ENCODE results near the gene HOXA11. TPM values are rescaled to one million over a fixed set of nuclear protein-coding genes. Genes with fewer than 3 reads are reported as not detected.
A peak's percentile ranks its signal among the peaks of the same experiment; 100 is the strongest.

The HOXA11 gene
- total RNA-seq, 1 donor from 2014 or later = 9.8 TPM

DNA sequence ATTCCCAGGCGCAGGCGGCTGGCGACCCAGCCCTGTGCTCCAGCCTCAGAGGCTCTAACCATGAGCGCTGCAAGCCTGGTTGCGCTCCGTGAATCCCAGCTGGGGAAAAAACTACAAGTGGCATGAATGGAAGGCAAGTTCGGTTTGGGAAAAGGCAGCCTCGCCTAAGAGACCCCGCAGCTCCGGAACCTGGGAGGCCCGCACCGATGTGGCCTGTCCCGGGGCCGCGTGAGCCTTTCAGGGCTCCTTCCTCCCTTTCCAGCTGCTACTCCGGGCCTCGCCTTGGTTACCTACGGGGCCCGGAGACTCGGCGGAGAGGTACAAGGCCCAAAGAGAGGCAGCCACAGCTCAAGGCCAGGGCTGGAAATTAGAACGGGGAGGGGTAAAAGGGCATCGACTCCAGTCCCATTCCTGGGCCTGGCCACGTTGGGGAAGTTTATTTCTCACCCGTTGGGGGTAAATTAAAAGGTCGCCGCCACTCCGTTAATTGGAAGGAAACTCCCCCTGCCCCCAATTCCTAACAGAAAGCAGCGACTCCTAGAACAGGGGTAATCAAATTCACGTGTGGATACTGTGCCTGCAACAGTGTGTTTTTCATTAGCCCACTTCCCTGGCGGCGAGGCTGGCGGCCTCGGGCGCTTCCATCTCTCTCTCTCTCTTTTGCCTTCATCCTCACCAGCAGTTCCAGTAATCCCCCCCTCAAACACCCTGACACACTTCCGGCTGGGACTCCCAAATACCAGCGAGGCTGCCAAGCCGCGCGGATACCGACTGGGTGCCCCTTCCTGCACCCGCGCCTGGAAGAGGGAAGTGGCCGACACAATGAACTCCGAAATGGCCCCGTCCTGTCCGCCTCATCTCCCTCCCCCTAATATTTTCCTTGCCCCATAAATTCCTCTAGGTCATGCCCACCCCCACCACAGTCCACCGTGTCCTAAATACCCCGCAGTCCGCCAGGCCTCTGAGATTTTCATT, 18.2 kb downstream of the HOXA11 start:
- Histone ChIP-seq H3K27ac (peak overlapping the region; percentile 99), H3K4me3 (peak overlapping the region; percentile 56 to 64), H3K4me1 (peaks cover 36% of the 10 kb centered on the region), H3K9me3 (no peaks in the 10 kb centered on the region), H3K27me3 (no peaks in the 10 kb centered on the region), H3K36me3 (no peaks in the 10 kb centered on the region)
- intact Hi-C loops (cut with DNase I) = loop anchor here (5.0 to 10.0 kb wide), 2 partner anchors 795 to 1312 kb away; no protein-coding TSS in a partner anchor
- TF ChIP-seq POLR2AphosphoS5 (IDR thresholded peaks at IDR 0.05; ENCODE audit: insufficient read depth in 1 of 2, low read depth in 1 of 2) (peak in 1 of 2 donors; percentile 37), POLR2A (IDR thresholded peaks at IDR 0.05) (no peak)
- no peak for DNase-seq (ENCODE audit: extremely low spot score in 2 of 2)

DNA sequence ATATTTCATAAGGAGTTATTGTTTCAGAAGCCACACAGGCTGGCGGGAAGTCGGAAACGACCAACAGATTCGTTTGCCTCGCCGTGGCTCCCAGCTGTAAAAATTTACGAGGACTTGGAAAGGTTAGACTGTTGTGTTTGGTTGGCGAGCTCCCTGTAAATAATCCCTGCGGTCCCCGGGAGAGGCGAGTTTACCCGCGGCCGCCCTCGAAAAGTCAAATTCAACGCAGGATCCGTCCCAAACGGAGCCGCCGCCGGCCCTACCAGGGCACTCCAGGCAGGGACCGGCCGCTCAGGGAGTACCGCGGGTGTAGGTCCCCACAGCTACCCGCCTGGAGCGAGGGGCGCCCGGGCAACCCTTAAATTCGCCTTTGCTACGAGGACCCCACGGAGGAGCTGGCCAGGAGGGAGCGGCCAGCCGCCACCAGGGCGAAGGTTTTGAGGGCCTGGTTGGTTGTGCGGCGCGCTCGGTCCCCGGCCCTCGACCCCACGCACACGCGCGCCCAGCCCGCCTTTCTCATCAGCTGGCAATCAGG, 19.0 kb downstream of the HOXA11 start:
- no peaks in the 10 kb centered on the region for H3K36me3 ChIP-seq
- no peaks in the 10 kb centered on the region for H3K27me3 ChIP-seq
- H3K4me3 ChIP-seq = peak overlapping the region; percentile 56 to 64
- no peaks in the 10 kb centered on the region for H3K9me3 ChIP-seq
- H3K27ac ChIP-seq = peak overlapping the region; percentile 99
- intact Hi-C loops (cut with DNase I) = loop anchor here (5.0 to 10.0 kb wide), 2 partner anchors 794 to 1311 kb away; no protein-coding TSS in a partner anchor
- DNase-seq (ENCODE audit: extremely low spot score in 2 of 2) = no peak
- peaks cover 43% of the 10 kb centered on the region for H3K4me1 ChIP-seq
- TF ChIP-seq POLR2AphosphoS5 (IDR thresholded peaks at IDR 0.05; ENCODE audit: insufficient read depth in 1 of 2, low read depth in 1 of 2) = peak in 1 of 2 donors; percentile 60
- no peak for TF ChIP-seq POLR2A (IDR thresholded peaks at IDR 0.05)
- TF ChIP-seq, protein P1, sequence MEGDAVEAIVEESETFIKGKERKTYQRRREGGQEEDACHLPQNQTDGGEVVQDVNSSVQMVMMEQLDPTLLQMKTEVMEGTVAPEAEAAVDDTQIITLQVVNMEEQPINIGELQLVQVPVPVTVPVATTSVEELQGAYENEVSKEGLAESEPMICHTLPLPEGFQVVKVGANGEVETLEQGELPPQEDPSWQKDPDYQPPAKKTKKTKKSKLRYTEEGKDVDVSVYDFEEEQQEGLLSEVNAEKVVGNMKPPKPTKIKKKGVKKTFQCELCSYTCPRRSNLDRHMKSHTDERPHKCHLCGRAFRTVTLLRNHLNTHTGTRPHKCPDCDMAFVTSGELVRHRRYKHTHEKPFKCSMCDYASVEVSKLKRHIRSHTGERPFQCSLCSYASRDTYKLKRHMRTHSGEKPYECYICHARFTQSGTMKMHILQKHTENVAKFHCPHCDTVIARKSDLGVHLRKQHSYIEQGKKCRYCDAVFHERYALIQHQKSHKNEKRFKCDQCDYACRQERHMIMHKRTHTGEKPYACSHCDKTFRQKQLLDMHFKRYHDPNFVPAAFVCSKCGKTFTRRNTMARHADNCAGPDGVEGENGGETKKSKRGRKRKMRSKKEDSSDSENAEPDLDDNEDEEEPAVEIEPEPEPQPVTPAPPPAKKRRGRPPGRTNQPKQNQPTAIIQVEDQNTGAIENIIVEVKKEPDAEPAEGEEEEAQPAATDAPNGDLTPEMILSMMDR (IDR thresholded peaks at IDR 0.05) = no peak

DNA sequence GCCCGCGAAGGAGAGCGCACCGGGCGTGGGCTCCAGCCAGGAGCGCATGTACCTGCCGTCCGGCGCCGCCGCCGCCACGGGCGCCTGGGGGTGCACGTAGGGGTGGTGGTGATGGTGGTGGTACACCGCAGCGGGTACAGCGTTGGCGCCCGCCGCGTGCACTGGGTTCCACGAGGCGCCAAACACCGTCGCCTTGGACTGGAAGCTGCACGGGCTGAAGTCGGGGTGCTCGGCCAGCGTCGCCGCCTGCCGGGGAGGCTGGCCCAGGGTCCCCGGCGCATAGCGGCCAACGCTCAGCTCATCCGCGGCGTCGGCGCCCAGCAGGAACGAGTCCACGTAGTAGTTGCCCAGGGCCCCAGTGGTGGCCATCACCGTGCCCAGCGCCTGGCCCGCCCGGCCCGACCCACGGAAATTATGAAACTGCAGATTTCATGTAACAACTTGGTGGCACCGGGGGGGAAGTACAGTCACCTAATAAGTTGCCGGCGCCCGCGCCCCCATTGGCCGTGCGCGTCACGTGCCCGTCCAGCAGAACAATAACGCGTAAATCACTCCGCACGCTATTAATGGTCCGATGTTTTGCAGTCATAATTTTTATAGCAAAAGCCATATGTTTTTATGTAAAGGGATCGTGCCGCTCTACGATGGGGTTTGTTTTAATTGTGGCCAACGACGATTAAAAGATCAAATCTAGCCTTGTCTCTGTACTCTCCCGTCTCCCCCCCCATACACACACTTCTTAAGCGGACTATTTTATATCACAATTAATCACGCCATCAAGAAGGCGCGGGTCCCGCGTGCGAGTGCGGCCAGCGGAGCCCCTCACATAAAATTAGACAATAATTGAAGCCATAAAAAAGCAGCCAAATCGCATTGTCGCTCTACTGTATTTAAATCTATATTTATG, 19.7 kb downstream of the HOXA11 start, which contains the start of gene HOXA9:
TSS of gene HOXA9 (minus strand) at position 449 of the 907 bp plus-strand sequence. CDS start at position 369, 80 bp downstream.
- TF ChIP-seq POLR2AphosphoS5 (IDR thresholded peaks at IDR 0.05; ENCODE audit: insufficient read depth in 1 of 2, low read depth in 1 of 2) (peak; percentile 82 to 83), POLR2A (IDR thresholded peaks at IDR 0.05) (peak in 1 of 2 donors; percentile 23)
- TF ChIP-seq, protein P1 (IDR thresholded peaks at IDR 0.05) = no peak
- intact Hi-C loops (cut with DNase I) = loop anchor here (5.0 to 10.0 kb wide), 2 partner anchors 793 to 1311 kb away; no protein-coding TSS in a partner anchor
- no peaks in the 10 kb centered on the region for H3K9me3 ChIP-seq
- no peaks in the 10 kb centered on the region for H3K27me3 ChIP-seq
- no peak for DNase-seq (ENCODE audit: extremely low spot score in 2 of 2)
- H3K36me3 ChIP-seq = no peaks in the 10 kb centered on the region
- H3K27ac ChIP-seq = peak within 1 kb of the TSS; percentile 99
- peaks cover 48% of the 10 kb centered on the region for H3K4me1 ChIP-seq
- H3K4me3 ChIP-seq = peak within 1 kb of the TSS; percentile 56 to 64

DNA sequence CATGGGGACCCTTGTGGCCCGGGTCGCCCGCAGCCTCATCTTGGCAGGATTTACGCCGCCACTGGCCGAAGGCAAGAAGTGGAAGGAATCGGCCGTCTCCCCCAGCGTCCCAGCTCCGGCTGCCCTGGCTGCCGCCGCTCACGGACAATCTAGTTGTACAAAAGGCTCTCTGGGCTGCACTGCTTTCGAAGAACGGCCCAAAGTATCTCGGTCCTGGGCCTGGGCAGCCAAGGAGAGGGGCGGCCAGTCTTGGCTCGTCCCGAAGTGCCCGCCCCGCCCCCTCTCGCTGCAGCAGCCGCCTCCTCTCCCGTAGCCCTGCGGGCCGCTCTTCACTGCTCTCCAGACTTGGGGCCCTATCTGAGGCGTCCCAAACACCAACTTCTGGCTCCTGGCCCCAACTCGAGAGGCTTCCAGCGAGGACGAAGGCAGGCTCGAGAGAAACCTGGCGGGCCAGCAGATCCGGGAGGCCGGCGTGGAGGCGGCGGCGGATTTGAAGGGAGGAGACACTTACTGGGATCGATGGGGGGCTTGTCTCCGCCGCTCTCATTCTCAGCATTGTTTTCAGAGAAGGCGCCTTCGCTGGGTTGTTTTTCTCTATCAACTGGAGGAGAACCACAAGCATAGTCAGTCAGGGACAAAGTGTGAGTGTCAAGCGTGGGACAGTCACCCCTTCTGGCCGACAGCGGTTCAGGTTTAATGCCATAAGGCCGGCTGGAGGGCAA, 20.5 kb downstream of the HOXA11 start:
- Histone ChIP-seq H3K4me1 (peaks cover 54% of the 10 kb centered on the region), H3K36me3 (no peaks in the 10 kb centered on the region), H3K9me3 (no peaks in the 10 kb centered on the region), H3K27ac (peak overlapping the region; percentile 99), H3K4me3 (peak overlapping the region; percentile 56 to 64), H3K27me3 (no peaks in the 10 kb centered on the region)
- DNase-seq (ENCODE audit: extremely low spot score in 2 of 2) = no peak
- TF ChIP-seq POLR2AphosphoS5 (IDR thresholded peaks at IDR 0.05; ENCODE audit: insufficient read depth in 1 of 2, low read depth in 1 of 2) (no peak), POLR2A (IDR thresholded peaks at IDR 0.05) (no peak)
- TF ChIP-seq, protein P1 (IDR thresholded peaks at IDR 0.05) = no peak
- intact Hi-C loops (cut with DNase I) = loop anchor here (5.0 to 10.0 kb wide), 2 partner anchors 792 to 1310 kb away; no protein-coding TSS in a partner anchor

All from vagina (tissue), 2 donors.